PC-9 (cell line): ENCODE results near the gene VAMP3. TPM values are rescaled to one million over a fixed set of nuclear protein-coding genes. Genes with fewer than 3 reads are reported as not detected.

ENCODE experiments used
- BruUV-seq: library from RNA; stranded (reverse); fragments of 400-500 nt; replicated peaks from 2 replicates; lab custom pipeline; 2021; lab: Mats Ljungman, UMichigan
- CTCF ChIA-PET: fragments of 300-600 bp; sonication (Branson Sonifier 250); formaldehyde crosslinking; loops from one replicate; lab custom pipeline; 2022; ENCODE audit warnings: antibody characterized with exemption; lab: Charles Lee
- POLR2A ChIA-PET: fragments of 300-600 bp; sonication (Branson Sonifier 250); formaldehyde crosslinking; loops from one replicate; lab custom pipeline; 2022; ENCODE audit warnings: antibody characterized with exemption; ENCODE audit not compliant: unreplicated experiment; lab: Charles Lee
- DNase-seq, 2 experiments: peaks; one replicate each; pipeline versions ENCODE4 v3.0.0 to v3.0.0-alpha.2; 2015 to 2022; ENCODE audit warnings: mixed read lengths in 1 of 2
- H2AFZ ChIP-seq: fragments of 200-600 bp; sonication (generic); 2 replicates; pipeline ENCODE4 v1.8.1; 2017; ENCODE audit warnings: antibody characterized with exemption
- H3F3A ChIP-seq: fragments of 200-600 bp; sonication (generic); 2 replicates; pipeline ENCODE4 v1.8.1; 2017; ENCODE audit warnings: antibody characterized with exemption, mild to moderate bottlenecking, low read depth; ENCODE audit not compliant: insufficient read depth
- H3K27ac ChIP-seq: fragments of 200-600 bp; sonication (generic); 2 replicates; pipeline ENCODE4 v1.6.1; 2016; ENCODE audit warnings: mixed run types
- H3K27me3 ChIP-seq: fragments of 200-600 bp; sonication (generic); 2 replicates; pipeline ENCODE4 v1.6.1; 2016; ENCODE audit warnings: low read depth, mixed run types; ENCODE audit not compliant: insufficient read depth
- H3K36me3 ChIP-seq: fragments of 200-600 bp; sonication (generic); 2 replicates; pipeline ENCODE4 v1.6.1; 2016; ENCODE audit warnings: low read depth, mixed run types
- H3K4me1 ChIP-seq: fragments of 200-600 bp; sonication (generic); replicated peaks from 2 replicates; pipeline ENCODE4 v1.6.1; 2016; ENCODE audit warnings: mixed run types; ENCODE audit not compliant: insufficient read depth
- H3K4me2 ChIP-seq: fragments of 200-600 bp; sonication (generic); 2 replicates; pipeline ENCODE4 v1.6.1; 2017; ENCODE audit warnings: mixed run types
- H3K4me3 ChIP-seq: fragments of 200-600 bp; sonication (generic); 2 replicates; pipeline ENCODE4 v1.6.1; 2016; ENCODE audit warnings: mixed run types
- H3K79me2 ChIP-seq: fragments of 200-600 bp; sonication (generic); 2 replicates; pipeline ENCODE4 v1.6.1; 2017; ENCODE audit warnings: low read depth, mixed run types
- H3K9me2 ChIP-seq: fragments of 200-600 bp; sonication (generic); 2 replicates; pipeline ENCODE4 v1.8.1; 2017; ENCODE audit warnings: mild to moderate bottlenecking; ENCODE audit not compliant: insufficient read depth
- H3K9me3 ChIP-seq: fragments of 200-600 bp; sonication (generic); 2 replicates; pipeline ENCODE4 v1.8.1; 2016; ENCODE audit warnings: low read depth; ENCODE audit not compliant: insufficient read depth
- H4K20me1 ChIP-seq: fragments of 200-600 bp; sonication (generic); 2 replicates; pipeline ENCODE4 v1.8.1; 2017; ENCODE audit not compliant: insufficient read depth
- CTCF ChIP-seq: fragments of 200-600 bp; sonication (generic); conservative IDR thresholded peaks from 2 replicates; pipeline ENCODE4 v1.6.1; 2017; ENCODE audit warnings: mixed run types, antibody characterized with exemption, mild to moderate bottlenecking, moderate library complexity
- EZH2 ChIP-seq: fragments of 200-600 bp; sonication (generic); IDR thresholded peaks from 2 replicates; pipeline ENCODE4 v1.8.0; 2017; ENCODE audit warnings: antibody characterized with exemption, low read depth
- intact Hi-C: fragments of 100-400 bp; cut with micrococcal nuclease; formaldehyde crosslinking; loops from one replicate; pipeline ENCODE4 v1.10.0; 2022; ENCODE audit not compliant: unreplicated experiment
- total RNA-seq: library from RNA; stranded (reverse); gene quantifications from 2 replicates; pipeline ENCODE4 v1.2.3, GENCODE V29; 2021

The VAMP3 gene
- total RNA-seq, 1 experiment from 2014 or later: 78.6 TPM

GRCh38 chr1:7726623-7727022 lies 44.5 kb upstream of the VAMP3 start:
- Histone ChIP-seq H3K79me2 (no peaks in the 10 kb centered on the region), H3K27me3 (peaks cover 72% of the 10 kb centered on the region), H2AFZ (no peak overlapping the region), H3K27ac (no peak overlapping the region), H3K9me3 (no peaks in the 10 kb centered on the region), H3K9me2 (no peaks in the 10 kb centered on the region), H3K36me3 (no peaks in the 10 kb centered on the region), H3K4me2 (no peak overlapping the region), H3F3A (no peaks in the 10 kb centered on the region), H4K20me1 (no peaks in the 10 kb centered on the region), H3K4me1 (no peaks in the 10 kb centered on the region), H3K4me3 (no peak overlapping the region)
- BruUV-seq: no TSS peak
- ChIA-PET POLR2A (no interaction called here), CTCF (interaction anchor here (0.7 kb wide), 1 partner anchor 27 kb away, joined by 6 read pairs; no protein-coding TSS in a partner anchor)
- TF ChIP-seq CTCF (no peak), EZH2 (no peak)
- intact Hi-C loops: no loop called here
- no peak for DNase-seq

- BruUV-seq: no TSS peak
- Histone ChIP-seq H3F3A (no peaks in the 10 kb centered on the region), H4K20me1 (no peaks in the 10 kb centered on the region), H3K79me2 (no peaks in the 10 kb centered on the region), H3K9me3 (no peaks in the 10 kb centered on the region), H3K9me2 (no peaks in the 10 kb centered on the region), H3K27me3 (peaks cover 73% of the 10 kb centered on the region), H3K4me1 (no peaks in the 10 kb centered on the region), H3K4me2 (no peak overlapping the region), H2AFZ (no peak overlapping the region), H3K27ac (no peak overlapping the region), H3K36me3 (no peaks in the 10 kb centered on the region), H3K4me3 (no peak overlapping the region)
- no peak for DNase-seq
- intact Hi-C loops: no loop called here
- TF ChIP-seq EZH2 (no peak), CTCF (no peak)
- ChIA-PET POLR2A (no interaction called here), CTCF (no interaction called here)
Observed at GRCh38 chr1:7727809-7728471, 43.2 kb upstream of the VAMP3 start.

- Histone ChIP-seq H3K4me2 (no peak overlapping the region), H3K4me1 (no peaks in the 10 kb centered on the region), H3K9me2 (no peaks in the 10 kb centered on the region), H3K27ac (no peak overlapping the region), H3F3A (no peaks in the 10 kb centered on the region), H3K79me2 (no peaks in the 10 kb centered on the region), H3K9me3 (no peaks in the 10 kb centered on the region), H3K27me3 (peaks cover 74% of the 10 kb centered on the region), H2AFZ (no peak overlapping the region), H4K20me1 (no peaks in the 10 kb centered on the region), H3K4me3 (no peak overlapping the region), H3K36me3 (no peaks in the 10 kb centered on the region)
- ChIA-PET CTCF (no interaction called here), POLR2A (no interaction called here)
- intact Hi-C loops: no loop called here
- TF ChIP-seq CTCF (no peak), EZH2 (no peak)
- no peak for DNase-seq
- no TSS peak for BruUV-seq
Observed at GRCh38 chr1:7729761-7730160, 41.3 kb upstream of the VAMP3 start.
